Body of pancreas (tissue), 4 donors: ENCODE measurements around the gene ADCY2.

Source experiments
- CTCF ChIP-seq, 7 experiments: fragments of 450-650 bp in 4 of 7; fragments of 200-600 bp in 3 of 7; sonication (generic) in 3 of 7; IDR thresholded peaks; one replicate each; pipeline ENCODE4 v1.5.1; 2016 to 2019; ENCODE audit warnings: antibody characterized with exemption in 7 of 7
- POLR2A ChIP-seq, 3 donors: fragments of 450-650 bp; IDR thresholded peaks; one replicate each; pipeline ENCODE4 v1.6.1; 2016; ENCODE audit warnings: antibody characterized with exemption in 3 of 3, mild to moderate bottlenecking in 2 of 3

GRCh38 chr5:7529880-7530279, 133.9 kb downstream of the ADCY2 start:
- TF ChIP-seq POLR2A (IDR thresholded peaks at IDR 0.05) (no peak), CTCF (IDR thresholded peaks at IDR 0.05) (no peak)
